OCI-LY7 (cell line): ENCODE results near the gene SRGAP1.

Source experiments
- EZH2phosphoT487 ChIP-seq: fragments of 200-600 bp; sonication (generic); IDR thresholded peaks from 2 replicates; pipeline ENCODE4 v1.6.1; 2018; ENCODE audit warnings: low read depth, borderline replicate concordance, mild to moderate bottlenecking, mixed run types, antibody characterized with exemption, low read length, moderate library complexity, mixed read lengths
- TF ChIP-seq, protein P1 (sequence below): fragments of 200-600 bp; sonication (generic); conservative IDR thresholded peaks from 2 replicates; pipeline ENCODE4 v1.5.1; 2014; ENCODE audit warnings: mild to moderate bottlenecking, antibody characterized with exemption, low read length, moderate library complexity, mixed read lengths

DNA sequence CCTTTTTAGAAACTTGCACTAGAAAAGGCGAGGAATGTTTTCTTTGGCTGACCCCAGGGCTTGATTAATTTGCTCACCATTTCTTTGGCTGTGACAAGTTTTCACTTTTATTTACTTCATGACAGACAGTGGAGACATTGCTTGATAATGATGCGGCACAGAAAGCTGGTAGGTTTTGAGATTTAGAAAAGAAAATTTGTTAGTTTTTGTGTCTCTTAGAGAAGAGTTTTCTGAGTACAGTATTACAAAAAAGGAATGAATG is 18.4 kb downstream of the SRGAP1 start:
- TF ChIP-seq, protein P1, sequence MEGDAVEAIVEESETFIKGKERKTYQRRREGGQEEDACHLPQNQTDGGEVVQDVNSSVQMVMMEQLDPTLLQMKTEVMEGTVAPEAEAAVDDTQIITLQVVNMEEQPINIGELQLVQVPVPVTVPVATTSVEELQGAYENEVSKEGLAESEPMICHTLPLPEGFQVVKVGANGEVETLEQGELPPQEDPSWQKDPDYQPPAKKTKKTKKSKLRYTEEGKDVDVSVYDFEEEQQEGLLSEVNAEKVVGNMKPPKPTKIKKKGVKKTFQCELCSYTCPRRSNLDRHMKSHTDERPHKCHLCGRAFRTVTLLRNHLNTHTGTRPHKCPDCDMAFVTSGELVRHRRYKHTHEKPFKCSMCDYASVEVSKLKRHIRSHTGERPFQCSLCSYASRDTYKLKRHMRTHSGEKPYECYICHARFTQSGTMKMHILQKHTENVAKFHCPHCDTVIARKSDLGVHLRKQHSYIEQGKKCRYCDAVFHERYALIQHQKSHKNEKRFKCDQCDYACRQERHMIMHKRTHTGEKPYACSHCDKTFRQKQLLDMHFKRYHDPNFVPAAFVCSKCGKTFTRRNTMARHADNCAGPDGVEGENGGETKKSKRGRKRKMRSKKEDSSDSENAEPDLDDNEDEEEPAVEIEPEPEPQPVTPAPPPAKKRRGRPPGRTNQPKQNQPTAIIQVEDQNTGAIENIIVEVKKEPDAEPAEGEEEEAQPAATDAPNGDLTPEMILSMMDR, result no peak
- no peak for TF ChIP-seq EZH2phosphoT487
